CD14-positive monocyte (primary cell): ENCODE results near the gene ACTN4. TPM values are rescaled to one million over a fixed set of nuclear protein-coding genes. Genes with fewer than 3 reads are reported as not detected.

Experiments
- DNase-seq, 3 donors: peaks; one replicate each; pipeline ENCODE4 v3.0.0-alpha.2; 2011 to 2022
- H2AFZ ChIP-seq: 2 replicates; pipeline ENCODE4 v1.6.0; 2012; ENCODE audit warnings: mild to moderate bottlenecking, low read depth, low read length, inconsistent platforms; ENCODE audit not compliant: insufficient read depth, poor library complexity, severe bottlenecking
- H3K27ac ChIP-seq, 2 donors: 1 replicate in 1 of 2; 2 replicates in 1 of 2; pipeline ENCODE4 v1.5.1; 2012 to 2013; ENCODE audit warnings: low read length in 2 of 2, control low read depth in 1 of 2, inconsistent platforms in 1 of 2, low read depth in 1 of 2, mild to moderate bottlenecking in 1 of 2
- H3K27me3 ChIP-seq, 2 donors: one replicate each; pipeline versions ENCODE4 v1.6.0 to v1.6.1; 2011 to 2013; ENCODE audit warnings: low read length in 2 of 2; ENCODE audit not compliant: control insufficient read depth in 2 of 2, insufficient read depth in 2 of 2
- H3K36me3 ChIP-seq, 2 donors: replicated peaks in 1 of 2; 1 replicate in 1 of 2; 2 replicates in 1 of 2; pipeline versions ENCODE4 v1.5.1 to v1.6.1; 2012 to 2013; ENCODE audit warnings: low read length in 2 of 2, control low read depth in 1 of 2, inconsistent platforms in 1 of 2, mild to moderate bottlenecking in 1 of 2; ENCODE audit not compliant: insufficient read depth in 2 of 2, control insufficient read depth in 1 of 2
- H3K4me1 ChIP-seq, 2 donors: 1 replicate in 1 of 2; 2 replicates in 1 of 2; pipeline versions ENCODE4 v1.5.1 to v1.6.1; 2012 to 2013; ENCODE audit warnings: low read length in 2 of 2, control low read depth in 1 of 2, inconsistent platforms in 1 of 2, mild to moderate bottlenecking in 1 of 2, moderate library complexity in 1 of 2; ENCODE audit not compliant: insufficient read depth in 2 of 2, control insufficient read depth in 1 of 2
- H3K4me2 ChIP-seq: replicated peaks from 2 replicates; pipeline ENCODE3; 2012; ENCODE audit warnings: low read length, moderate library complexity, mild to moderate bottlenecking; ENCODE audit not compliant: poor library complexity, severe bottlenecking; ENCODE audit errors: extremely low read depth
- H3K4me3 ChIP-seq, 3 experiments: fragments of 200-600 bp in 1 of 3; sonication (generic) in 1 of 3; replicated peaks in 1 of 3; 1 replicate in 2 of 3; 2 replicates in 1 of 3; pipeline ENCODE4 v1.5.1; 2011 to 2013; ENCODE audit warnings: low read length in 3 of 3, mild to moderate bottlenecking in 3 of 3, control low read depth in 2 of 3, low read depth in 2 of 3, inconsistent platforms in 1 of 3, moderate library complexity in 1 of 3
- H3K79me2 ChIP-seq: 2 replicates; pipeline ENCODE4 v1.6.0; 2012; ENCODE audit warnings: mild to moderate bottlenecking, control low read depth, inconsistent platforms, low read length, moderate library complexity; ENCODE audit not compliant: insufficient read depth
- H3K9ac ChIP-seq: 2 replicates; pipeline ENCODE4 v1.6.0; 2017; ENCODE audit warnings: low read length, mild to moderate bottlenecking; ENCODE audit not compliant: insufficient read depth, poor library complexity, severe bottlenecking
- H3K9me3 ChIP-seq, 2 donors: replicated peaks in 1 of 2; 1 replicate in 1 of 2; 2 replicates in 1 of 2; pipeline versions ENCODE4 v1.5.1 to v1.6.1; 2012 to 2013; ENCODE audit warnings: low read length in 2 of 2, control low read depth in 1 of 2; ENCODE audit not compliant: control insufficient read depth in 1 of 2, insufficient read depth in 1 of 2
- H4K20me1 ChIP-seq: 2 replicates; pipeline ENCODE4 v1.6.0; 2012; ENCODE audit warnings: mild to moderate bottlenecking, low read length, control low read depth, moderate library complexity; ENCODE audit not compliant: insufficient read depth
- H3K27ac Mint-ChIP-seq, 7 donors: one replicate each; pipeline ENCODE4 v1.8.0; 2020; ENCODE audit warnings: mild to moderate bottlenecking in 7 of 7, mixed read lengths in 7 of 7, moderate library complexity in 6 of 7, inconsistent platforms in 2 of 7
- H3K27me3 Mint-ChIP-seq, 3 donors: one replicate each; pipeline ENCODE4 v1.8.0; 2021 to 2022; ENCODE audit warnings: low read depth in 3 of 3, mild to moderate bottlenecking in 3 of 3, mixed read lengths in 3 of 3, moderate library complexity in 3 of 3, inconsistent platforms in 1 of 3
- H3K36me3 Mint-ChIP-seq, 2 donors: one replicate each; pipeline ENCODE4 v1.8.0; 2020; ENCODE audit warnings: mixed read lengths in 2 of 2, inconsistent platforms in 1 of 2, mild to moderate bottlenecking in 1 of 2
- H3K4me1 Mint-ChIP-seq: one replicate; pipeline ENCODE4 v1.8.0; 2020; ENCODE audit warnings: mild to moderate bottlenecking, mixed read lengths
- H3K4me3 Mint-ChIP-seq, 2 donors: one replicate each; pipeline ENCODE4 v1.8.0; 2020; ENCODE audit warnings: mild to moderate bottlenecking in 2 of 2, mixed read lengths in 2 of 2, moderate library complexity in 1 of 2
- H3K9me3 Mint-ChIP-seq, 7 donors: one replicate each; pipeline ENCODE4 v1.8.0; 2020 to 2022; ENCODE audit warnings: mixed read lengths in 7 of 7, mild to moderate bottlenecking in 6 of 7, moderate library complexity in 6 of 7, inconsistent platforms in 2 of 7
- WGBS: methylation state at CpG from one replicate; pipeline ENCODE4 v1.1.5; 2013; ENCODE audit warnings: missing lambda C conversion rate; ENCODE audit not compliant: insufficient coverage; 5-methylcytosine and 5-hydroxymethylcytosine counted together
- intact Hi-C, 2 donors: fragments of 100-400 bp; cut with micrococcal nuclease; formaldehyde crosslinking; loops; one replicate each; pipeline versions ENCODE4 v1.15.0 to v1.15.1; 2023
- polyA plus RNA-seq, 3 donors: library from polyadenylated mRNA; depleted of rRNA in 1 of 3; unstranded in 2 of 3; stranded (reverse) in 1 of 3; fragments of 300-500 nt in 2 of 3; fragments of >200 nt in 1 of 3; fragmentation: Illumina TruSeq in 2 of 3; gene quantifications; 1 replicate in 2 of 3; 2 replicates in 1 of 3; pipeline ENCODE4 v1.2.3, GENCODE V29; 2012 to 2021
- TF ChIP-seq, protein P1 (sequence below): fragments of 200-600 bp; IDR thresholded peaks from one replicate; pipeline ENCODE4 v1.8.0; 2022; ENCODE audit warnings: antibody characterized with exemption, mild to moderate bottlenecking

ACTN4 gene
- polyA plus RNA-seq, 3 donors: 8.4 to 177 (median 16.0) TPM

GRCh38 chr19:38691938-38692457, 44.5 kb downstream of the ACTN4 start:
- H3K36me3 ChIP-seq: peaks cover 0 to 6% of the 10 kb centered on the region in 2 donors
- TF ChIP-seq, protein P1, sequence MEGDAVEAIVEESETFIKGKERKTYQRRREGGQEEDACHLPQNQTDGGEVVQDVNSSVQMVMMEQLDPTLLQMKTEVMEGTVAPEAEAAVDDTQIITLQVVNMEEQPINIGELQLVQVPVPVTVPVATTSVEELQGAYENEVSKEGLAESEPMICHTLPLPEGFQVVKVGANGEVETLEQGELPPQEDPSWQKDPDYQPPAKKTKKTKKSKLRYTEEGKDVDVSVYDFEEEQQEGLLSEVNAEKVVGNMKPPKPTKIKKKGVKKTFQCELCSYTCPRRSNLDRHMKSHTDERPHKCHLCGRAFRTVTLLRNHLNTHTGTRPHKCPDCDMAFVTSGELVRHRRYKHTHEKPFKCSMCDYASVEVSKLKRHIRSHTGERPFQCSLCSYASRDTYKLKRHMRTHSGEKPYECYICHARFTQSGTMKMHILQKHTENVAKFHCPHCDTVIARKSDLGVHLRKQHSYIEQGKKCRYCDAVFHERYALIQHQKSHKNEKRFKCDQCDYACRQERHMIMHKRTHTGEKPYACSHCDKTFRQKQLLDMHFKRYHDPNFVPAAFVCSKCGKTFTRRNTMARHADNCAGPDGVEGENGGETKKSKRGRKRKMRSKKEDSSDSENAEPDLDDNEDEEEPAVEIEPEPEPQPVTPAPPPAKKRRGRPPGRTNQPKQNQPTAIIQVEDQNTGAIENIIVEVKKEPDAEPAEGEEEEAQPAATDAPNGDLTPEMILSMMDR: no peak
- H4K20me1 ChIP-seq: peaks cover 46% of the 10 kb centered on the region
- H3K4me1 ChIP-seq: peaks cover 78 to 88% of the 10 kb centered on the region in 2 donors
- peaks cover 0 to 2% (median 0%) of the 10 kb centered on the region in 7 donors for H3K9me3 Mint-ChIP-seq
- no peak for DNase-seq
- peak overlapping the region in 6 of 7 donors; percentile 3 to 86 (median 68) for H3K27ac Mint-ChIP-seq
- H3K9me3 ChIP-seq: no peaks in the 10 kb centered on the region
- peaks cover 19 to 28% of the 10 kb centered on the region in 2 donors for H3K36me3 Mint-ChIP-seq
- H2AFZ ChIP-seq: no peak overlapping the region
- H3K4me1 Mint-ChIP-seq: peaks cover 90% of the 10 kb centered on the region
- H3K4me3 Mint-ChIP-seq: no peak overlapping the region
- H3K27me3 Mint-ChIP-seq: no peaks in the 10 kb centered on the region
- H3K27ac ChIP-seq: peak overlapping the region; percentile 27 to 79
- no peak overlapping the region for H3K4me2 ChIP-seq
- intact Hi-C loops: loop anchor here in 1 of 2 donors (5.0 kb wide), 1 partner anchor 35 kb away; no protein-coding TSS in a partner anchor
- 82% methylated on average over 14 of the region's 15 CpGs for WGBS
- H3K79me2 ChIP-seq: peaks cover 97% of the 10 kb centered on the region
- H3K9ac ChIP-seq: no peak overlapping the region
- H3K4me3 ChIP-seq: no peak overlapping the region
- no peaks in the 10 kb centered on the region for H3K27me3 ChIP-seq

GRCh38 chr19:38692458-38693379, 45.3 kb downstream of the ACTN4 start:
- H3K4me1 Mint-ChIP-seq: peaks cover 84% of the 10 kb centered on the region
- intact Hi-C loops: loop anchor here in 1 of 2 donors (5.0 kb wide), 1 partner anchor 35 kb away; no protein-coding TSS in a partner anchor
- TF ChIP-seq, protein P1: no peak
- H3K27ac Mint-ChIP-seq: peak overlapping the region; percentile 71 to 96 (median 79)
- H3K36me3 Mint-ChIP-seq: peaks cover 16 to 28% of the 10 kb centered on the region in 2 donors
- Histone ChIP-seq H3K4me1 (peaks cover 73 to 81% of the 10 kb centered on the region in 2 donors), H2AFZ (no peak overlapping the region), H4K20me1 (peaks cover 53% of the 10 kb centered on the region), H3K36me3 (peaks cover 0 to 13% of the 10 kb centered on the region in 2 donors), H3K4me3 (peak overlapping the region in 1 of 3 experiments; percentile 52), H3K27ac (peak overlapping the region; percentile 63 to 79), H3K9me3 (no peaks in the 10 kb centered on the region), H3K79me2 (peaks cover 97% of the 10 kb centered on the region), H3K4me2 (peak overlapping the region; percentile 50), H3K9ac (peak overlapping the region; percentile 40), H3K27me3 (no peaks in the 10 kb centered on the region)
- 62% methylated on average over 12 of the region's 25 CpGs for WGBS
- no peak for DNase-seq
- H3K9me3 Mint-ChIP-seq: peaks cover 0 to 2% (median 0%) of the 10 kb centered on the region in 7 donors
- H3K4me3 Mint-ChIP-seq: peak overlapping the region; percentile 19 to 24
- no peaks in the 10 kb centered on the region for H3K27me3 Mint-ChIP-seq
